MM.1S (cell line): ENCODE data around the gene SLC17A9.

Experiments
- EZH2 ChIP-seq: fragments of 300-600 bp; sonication (generic); optimal IDR thresholded peaks from 2 replicates; pipeline ENCODE3; 2017; ENCODE audit warnings: low read depth, mild to moderate bottlenecking, antibody characterized with exemption, low read length, mixed read lengths
- EZH2phosphoT487 ChIP-seq: fragments of 300-600 bp; sonication (generic); IDR thresholded peaks from 2 replicates; pipeline ENCODE4 v1.6.1; 2018; ENCODE audit warnings: antibody characterized with exemption, low read length
- TF ChIP-seq, protein P1 (sequence below): fragments of 300-600 bp; sonication (generic); IDR thresholded peaks from 2 replicates; pipeline ENCODE4 v1.5.1; 2016; ENCODE audit warnings: antibody characterized with exemption, low read length, mixed read lengths

GRCh38 chr20:62971211-62971949 is 18.9 kb downstream of the SLC17A9 start:
- TF ChIP-seq, protein P1, sequence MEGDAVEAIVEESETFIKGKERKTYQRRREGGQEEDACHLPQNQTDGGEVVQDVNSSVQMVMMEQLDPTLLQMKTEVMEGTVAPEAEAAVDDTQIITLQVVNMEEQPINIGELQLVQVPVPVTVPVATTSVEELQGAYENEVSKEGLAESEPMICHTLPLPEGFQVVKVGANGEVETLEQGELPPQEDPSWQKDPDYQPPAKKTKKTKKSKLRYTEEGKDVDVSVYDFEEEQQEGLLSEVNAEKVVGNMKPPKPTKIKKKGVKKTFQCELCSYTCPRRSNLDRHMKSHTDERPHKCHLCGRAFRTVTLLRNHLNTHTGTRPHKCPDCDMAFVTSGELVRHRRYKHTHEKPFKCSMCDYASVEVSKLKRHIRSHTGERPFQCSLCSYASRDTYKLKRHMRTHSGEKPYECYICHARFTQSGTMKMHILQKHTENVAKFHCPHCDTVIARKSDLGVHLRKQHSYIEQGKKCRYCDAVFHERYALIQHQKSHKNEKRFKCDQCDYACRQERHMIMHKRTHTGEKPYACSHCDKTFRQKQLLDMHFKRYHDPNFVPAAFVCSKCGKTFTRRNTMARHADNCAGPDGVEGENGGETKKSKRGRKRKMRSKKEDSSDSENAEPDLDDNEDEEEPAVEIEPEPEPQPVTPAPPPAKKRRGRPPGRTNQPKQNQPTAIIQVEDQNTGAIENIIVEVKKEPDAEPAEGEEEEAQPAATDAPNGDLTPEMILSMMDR = no peak
- TF ChIP-seq EZH2 (no peak), EZH2phosphoT487 (no peak)
